ENCODE results near the gene TRIM28.

GRCh38 chr19:58572026-58572817, 28.4 kb downstream of the TRIM28 start:
- no peak for TF ChIP-seq ZBTB33 (IDR thresholded peaks at IDR 0.05)
- no peak for TF ChIP-seq EGR1 (IDR thresholded peaks at IDR 0.05; ENCODE audit: low read depth in 2 of 2)
